ENCODE results near the gene OCEL1. TPM values are rescaled to one million over a fixed set of nuclear protein-coding genes. Genes with fewer than 3 reads are reported as not detected.
A peak's percentile ranks its signal among the peaks of the same experiment; 100 is the strongest.

Gene OCEL1
- total RNA-seq, 1 donor from 2014 or later, result 3.2 TPM

GRCh38 chr19:17211547-17212446, 14.2 kb upstream of the OCEL1 start:
- H3K36me3 ChIP-seq (ENCODE audit: control insufficient read depth, insufficient read depth, low read length), result peaks cover 14% of the 10 kb centered on the region
- no peak overlapping the region for H3K4me3 ChIP-seq (ENCODE audit: low read depth, low read length)
- TF ChIP-seq CTCF (IDR thresholded peaks at IDR 0.05; ENCODE audit: insufficient read depth, low read length, severe bottlenecking), result no peak
- no peak for FAIRE-seq
- DNase-seq (ENCODE audit: low read depth), result no peak
- H3K27me3 ChIP-seq (ENCODE audit: control insufficient read depth, insufficient read depth, low read length), result no peaks in the 10 kb centered on the region

- peaks cover 18% of the 10 kb centered on the region for H3K36me3 ChIP-seq (ENCODE audit: control insufficient read depth, insufficient read depth, low read length)
- no peak overlapping the region for H3K4me3 ChIP-seq (ENCODE audit: low read depth, low read length)
- no peak for TF ChIP-seq CTCF (IDR thresholded peaks at IDR 0.05; ENCODE audit: insufficient read depth, low read length, severe bottlenecking)
- H3K27me3 ChIP-seq (ENCODE audit: control insufficient read depth, insufficient read depth, low read length), result no peaks in the 10 kb centered on the region
- no peak for FAIRE-seq
- DNase-seq (ENCODE audit: low read depth), result no peak
Observed at GRCh38 chr19:17213334-17213733, 12.7 kb upstream of the OCEL1 start.

GRCh38 chr19:17214508-17215126, 11.4 kb upstream of the OCEL1 start:
- DNase-seq (ENCODE audit: low read depth) (no peak), FAIRE-seq (no peak)
- H3K36me3 ChIP-seq (ENCODE audit: control insufficient read depth, insufficient read depth, low read length), result peaks cover 14% of the 10 kb centered on the region
- H3K27me3 ChIP-seq (ENCODE audit: control insufficient read depth, insufficient read depth, low read length), result no peaks in the 10 kb centered on the region
- no peak for TF ChIP-seq CTCF (IDR thresholded peaks at IDR 0.05; ENCODE audit: insufficient read depth, low read length, severe bottlenecking)
- H3K4me3 ChIP-seq (ENCODE audit: low read depth, low read length), result peak overlapping the region; percentile 73

- peak within 1 kb of the TSS; percentile 73 for H3K4me3 ChIP-seq (ENCODE audit: low read depth, low read length)
- FAIRE-seq (no peak), DNase-seq (ENCODE audit: low read depth) (peak; percentile 76)
- no peak for TF ChIP-seq CTCF (IDR thresholded peaks at IDR 0.05; ENCODE audit: insufficient read depth, low read length, severe bottlenecking)
- H3K36me3 ChIP-seq (ENCODE audit: control insufficient read depth, insufficient read depth, low read length), result peaks cover 13% of the 10 kb centered on the region
- no peaks in the 10 kb centered on the region for H3K27me3 ChIP-seq (ENCODE audit: control insufficient read depth, insufficient read depth, low read length)
Observed at GRCh38 chr19:17215127-17215971, 10.7 kb upstream of the OCEL1 start, which contains the start of gene USE1. Gene USE1, plus strand, starts transcription at chr19:17215357. Its CDS starts 49 bp downstream, at chr19:17215406.

GRCh38 chr19:17216058-17216670, 9.9 kb upstream of the OCEL1 start:
- H3K27me3 ChIP-seq (ENCODE audit: control insufficient read depth, insufficient read depth, low read length), result no peaks in the 10 kb centered on the region
- peaks cover 11% of the 10 kb centered on the region for H3K36me3 ChIP-seq (ENCODE audit: control insufficient read depth, insufficient read depth, low read length)
- no peak for TF ChIP-seq CTCF (IDR thresholded peaks at IDR 0.05; ENCODE audit: insufficient read depth, low read length, severe bottlenecking)
- no peak for DNase-seq (ENCODE audit: low read depth)
- H3K4me3 ChIP-seq (ENCODE audit: low read depth, low read length), result no peak overlapping the region
- FAIRE-seq, result peak; percentile 88

All from bronchial epithelial cell (primary cell).